ENCODE results near the gene HNRNPLL.
"Not testable (repeated sequence)": the region's sequence is repeated elsewhere in the genome, so short reads cannot be mapped to it uniquely, and the experiment has no call there.

Gene HNRNPLL

DNA sequence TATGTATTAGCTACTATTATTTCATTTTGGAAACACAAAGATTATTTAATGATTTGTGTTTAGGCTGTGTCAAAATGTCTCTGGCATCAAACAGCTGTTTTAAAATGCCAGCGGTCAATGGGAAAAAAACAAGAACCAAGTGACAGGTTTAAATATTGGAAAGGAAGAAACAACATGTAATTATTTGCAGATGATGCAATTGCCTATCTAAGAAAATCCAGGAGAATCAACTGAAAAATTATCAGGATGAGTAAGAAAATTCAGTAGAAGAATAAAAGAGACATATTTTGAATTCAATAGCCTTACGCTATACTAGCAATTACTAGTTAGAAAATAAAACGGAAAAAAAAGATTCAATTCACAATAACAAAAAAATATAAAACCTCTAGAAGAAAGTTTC is 51.6 kb downstream of the HNRNPLL start:
- H3K4me3 ChIP-seq (ENCODE audit: low read depth, low read length) = no peak overlapping the region
- H3K4me1 ChIP-seq (ENCODE audit: control insufficient read depth, insufficient read depth, low read length) = peaks cover 7% of the 10 kb centered on the region
- no peaks in the 10 kb centered on the region for H3K9me3 ChIP-seq (ENCODE audit: control insufficient read depth, insufficient read depth, low read length)
- H3K27ac ChIP-seq (ENCODE audit: low read depth, low read length) = no peak overlapping the region
- H3K27me3 ChIP-seq (ENCODE audit: control insufficient read depth, insufficient read depth, low read length) = no peaks in the 10 kb centered on the region
- H3K9ac ChIP-seq (ENCODE audit: low read depth, low read length) = no peak overlapping the region
- H3K36me3 ChIP-seq (ENCODE audit: control insufficient read depth, insufficient read depth, low read length) = no peaks in the 10 kb centered on the region

GRCh38 chr2:38549851-38550250 is 52.9 kb downstream of the HNRNPLL start:
- Histone ChIP-seq H3K36me3 (ENCODE audit: control insufficient read depth, insufficient read depth, low read length) (no peaks in the 10 kb centered on the region), H3K9ac (ENCODE audit: low read depth, low read length) (no peak overlapping the region), H3K27me3 (ENCODE audit: control insufficient read depth, insufficient read depth, low read length) (no peaks in the 10 kb centered on the region), H3K9me3 (ENCODE audit: control insufficient read depth, insufficient read depth, low read length) (no peaks in the 10 kb centered on the region), H3K4me3 (ENCODE audit: low read depth, low read length) (no peak overlapping the region), H3K27ac (ENCODE audit: low read depth, low read length) (no peak overlapping the region), H3K4me1 (ENCODE audit: control insufficient read depth, insufficient read depth, low read length) (peaks cover 7% of the 10 kb centered on the region)

GRCh38 chr2:38549071-38549704 is 53.5 kb downstream of the HNRNPLL start:
- H3K9me3 ChIP-seq (ENCODE audit: control insufficient read depth, insufficient read depth, low read length) = no peaks in the 10 kb centered on the region
- H3K9ac ChIP-seq (ENCODE audit: low read depth, low read length) = no peak overlapping the region
- H3K4me3 ChIP-seq (ENCODE audit: low read depth, low read length) = no peak overlapping the region
- H3K27ac ChIP-seq (ENCODE audit: low read depth, low read length) = no peak overlapping the region
- H3K36me3 ChIP-seq (ENCODE audit: control insufficient read depth, insufficient read depth, low read length) = no peaks in the 10 kb centered on the region
- H3K27me3 ChIP-seq (ENCODE audit: control insufficient read depth, insufficient read depth, low read length) = no peaks in the 10 kb centered on the region
- peaks cover 7% of the 10 kb centered on the region for H3K4me1 ChIP-seq (ENCODE audit: control insufficient read depth, insufficient read depth, low read length)

GRCh38 chr2:38547791-38548190 is 54.9 kb downstream of the HNRNPLL start:
- H3K9me3 ChIP-seq (ENCODE audit: control insufficient read depth, insufficient read depth, low read length) = no peaks in the 10 kb centered on the region
- no peak overlapping the region for H3K27ac ChIP-seq (ENCODE audit: low read depth, low read length)
- peaks cover 16% of the 10 kb centered on the region for H3K4me1 ChIP-seq (ENCODE audit: control insufficient read depth, insufficient read depth, low read length)
- H3K36me3 ChIP-seq (ENCODE audit: control insufficient read depth, insufficient read depth, low read length) = no peaks in the 10 kb centered on the region
- H3K4me3 ChIP-seq (ENCODE audit: low read depth, low read length) = no peak overlapping the region
- no peak overlapping the region for H3K9ac ChIP-seq (ENCODE audit: low read depth, low read length)
- no peaks in the 10 kb centered on the region for H3K27me3 ChIP-seq (ENCODE audit: control insufficient read depth, insufficient read depth, low read length)

GRCh38 chr2:38546585-38546984 is 56.1 kb downstream of the HNRNPLL start:
- H3K4me1 ChIP-seq (ENCODE audit: control insufficient read depth, insufficient read depth, low read length) = peaks cover 26% of the 10 kb centered on the region
- H3K36me3 ChIP-seq (ENCODE audit: control insufficient read depth, insufficient read depth, low read length) = no peaks in the 10 kb centered on the region
- H3K27ac ChIP-seq (ENCODE audit: low read depth, low read length) = no peak overlapping the region
- no peaks in the 10 kb centered on the region for H3K27me3 ChIP-seq (ENCODE audit: control insufficient read depth, insufficient read depth, low read length)
- H3K4me3 ChIP-seq (ENCODE audit: low read depth, low read length) = no peak overlapping the region
- H3K9ac ChIP-seq (ENCODE audit: low read depth, low read length) = no peak overlapping the region
- H3K9me3 ChIP-seq (ENCODE audit: control insufficient read depth, insufficient read depth, low read length) = no peaks in the 10 kb centered on the region

GRCh38 chr2:38546064-38546463 is 56.7 kb downstream of the HNRNPLL start:
- Histone ChIP-seq H3K4me3 (ENCODE audit: low read depth, low read length) (no peak overlapping the region), H3K9ac (ENCODE audit: low read depth, low read length) (no peak overlapping the region), H3K9me3 (ENCODE audit: control insufficient read depth, insufficient read depth, low read length) (no peaks in the 10 kb centered on the region), H3K4me1 (ENCODE audit: control insufficient read depth, insufficient read depth, low read length) (peaks cover 31% of the 10 kb centered on the region), H3K36me3 (ENCODE audit: control insufficient read depth, insufficient read depth, low read length) (no peaks in the 10 kb centered on the region), H3K27me3 (ENCODE audit: control insufficient read depth, insufficient read depth, low read length) (no peaks in the 10 kb centered on the region), H3K27ac (ENCODE audit: low read depth, low read length) (no peak overlapping the region)

DNA sequence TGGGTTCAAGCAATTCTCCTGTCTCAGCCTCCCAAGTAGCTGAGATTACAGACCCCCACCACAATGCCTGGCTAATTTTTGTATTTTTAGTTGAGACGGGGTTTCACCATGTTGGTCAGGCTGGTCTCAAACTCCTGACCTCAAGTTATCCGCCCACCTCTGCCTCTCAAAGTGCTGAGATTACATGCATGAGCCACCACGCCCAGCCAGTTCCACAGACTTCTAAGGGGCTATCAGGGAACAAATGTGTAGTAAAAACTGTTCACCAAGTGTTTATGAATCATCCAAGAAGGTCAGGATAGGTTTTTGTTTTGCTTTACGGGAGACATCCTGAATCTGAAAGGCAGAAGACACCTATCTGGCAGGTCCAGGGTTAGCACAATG is 60.5 kb downstream of the HNRNPLL start:
- not testable (repeated sequence) for H3K9me3 ChIP-seq (ENCODE audit: control insufficient read depth, insufficient read depth, low read length); H3K27me3 ChIP-seq (ENCODE audit: control insufficient read depth, insufficient read depth, low read length); H3K4me3 ChIP-seq (ENCODE audit: low read depth, low read length); H3K36me3 ChIP-seq (ENCODE audit: control insufficient read depth, insufficient read depth, low read length)
- Histone ChIP-seq H3K27ac (ENCODE audit: low read depth, low read length) (peak overlapping the region; percentile 88), H3K4me1 (ENCODE audit: control insufficient read depth, insufficient read depth, low read length) (peaks cover 26% of the 10 kb centered on the region), H3K9ac (ENCODE audit: low read depth, low read length) (peak overlapping the region; percentile 0; the same call in 1 of the 2 replicates)

GRCh38 chr2:38540580-38541286 is 62.0 kb downstream of the HNRNPLL start:
- Histone ChIP-seq H3K9me3 (ENCODE audit: control insufficient read depth, insufficient read depth, low read length) (no peaks in the 10 kb centered on the region), H3K27me3 (ENCODE audit: control insufficient read depth, insufficient read depth, low read length) (peaks cover 3% of the 10 kb centered on the region), H3K4me1 (ENCODE audit: control insufficient read depth, insufficient read depth, low read length) (peaks cover 26% of the 10 kb centered on the region), H3K4me3 (ENCODE audit: low read depth, low read length) (no peak overlapping the region), H3K9ac (ENCODE audit: low read depth, low read length) (no peak overlapping the region), H3K27ac (ENCODE audit: low read depth, low read length) (no peak overlapping the region), H3K36me3 (ENCODE audit: control insufficient read depth, insufficient read depth, low read length) (no peaks in the 10 kb centered on the region)

- Histone ChIP-seq H3K27me3 (ENCODE audit: control insufficient read depth, insufficient read depth, low read length) (peaks cover 14% of the 10 kb centered on the region), H3K9me3 (ENCODE audit: control insufficient read depth, insufficient read depth, low read length) (no peaks in the 10 kb centered on the region), H3K4me3 (ENCODE audit: low read depth, low read length) (no peak overlapping the region), H3K9ac (ENCODE audit: low read depth, low read length) (no peak overlapping the region), H3K27ac (ENCODE audit: low read depth, low read length) (no peak overlapping the region), H3K4me1 (ENCODE audit: control insufficient read depth, insufficient read depth, low read length) (peaks cover 26% of the 10 kb centered on the region), H3K36me3 (ENCODE audit: control insufficient read depth, insufficient read depth, low read length) (no peaks in the 10 kb centered on the region)
Observed at GRCh38 chr2:38539086-38539485, 63.6 kb downstream of the HNRNPLL start.

- Histone ChIP-seq H3K9ac (ENCODE audit: low read depth, low read length) (no peak overlapping the region), H3K9me3 (ENCODE audit: control insufficient read depth, insufficient read depth, low read length) (no peaks in the 10 kb centered on the region), H3K4me3 (ENCODE audit: low read depth, low read length) (no peak overlapping the region), H3K27ac (ENCODE audit: low read depth, low read length) (peak overlapping the region; percentile 60), H3K36me3 (ENCODE audit: control insufficient read depth, insufficient read depth, low read length) (no peaks in the 10 kb centered on the region), H3K4me1 (ENCODE audit: control insufficient read depth, insufficient read depth, low read length) (peaks cover 19% of the 10 kb centered on the region), H3K27me3 (ENCODE audit: control insufficient read depth, insufficient read depth, low read length) (peaks cover 14% of the 10 kb centered on the region)
Observed at GRCh38 chr2:38537937-38538525, 64.7 kb downstream of the HNRNPLL start.

DNA sequence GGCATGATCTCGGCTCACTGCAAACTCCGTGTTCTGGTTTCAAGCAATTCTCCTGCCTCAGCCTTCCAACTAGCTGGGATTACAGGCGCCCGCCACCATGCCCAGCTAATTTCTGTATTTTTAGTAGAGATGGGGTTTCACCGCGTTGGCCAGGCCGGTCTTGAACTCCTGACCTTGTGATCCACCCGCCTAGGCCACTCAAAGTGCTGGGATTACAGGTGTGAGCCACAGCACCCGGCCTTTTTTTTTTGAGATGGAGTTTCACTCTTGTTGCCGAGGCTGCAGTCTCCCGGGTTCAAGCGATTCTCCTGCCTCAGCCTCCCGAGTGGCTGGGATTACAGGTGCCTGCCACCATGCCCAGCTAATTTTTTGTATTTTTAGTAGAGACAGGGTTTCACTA is 65.4 kb downstream of the HNRNPLL start:
- not testable (repeated sequence) for H3K9me3 ChIP-seq (ENCODE audit: control insufficient read depth, insufficient read depth, low read length); H3K4me3 ChIP-seq (ENCODE audit: low read depth, low read length); H3K9ac ChIP-seq (ENCODE audit: low read depth, low read length); H3K27ac ChIP-seq (ENCODE audit: low read depth, low read length); H3K36me3 ChIP-seq (ENCODE audit: control insufficient read depth, insufficient read depth, low read length)
- H3K4me1 ChIP-seq (ENCODE audit: control insufficient read depth, insufficient read depth, low read length) = peaks cover 12% of the 10 kb centered on the region
- H3K27me3 ChIP-seq (ENCODE audit: control insufficient read depth, insufficient read depth, low read length) = peaks cover 14% of the 10 kb centered on the region
